Mucosa of descending colon (tissue), 3 donors: ENCODE results near the gene FAM228B. TPM values are rescaled to one million over a fixed set of nuclear protein-coding genes. Genes with fewer than 3 reads are reported as not detected.
"Not testable (repeated sequence)": the region's sequence is repeated elsewhere in the genome, so short reads cannot be mapped to it uniquely, and the experiment has no call there.

Source experiments
- ATAC-seq: fragments of 200-7000 bp; cut with Tn5 transposase; one replicate; pipeline ENCODE4 v1.9.1; 2020; ENCODE audit warnings: mild to moderate bottlenecking, moderate library complexity
- DNase-seq, 3 donors: peaks; one replicate each; pipeline ENCODE4 v3.0.0-alpha.2; 2020
- H3K36me3 ChIP-seq: fragments of 200-600 bp; one replicate; pipeline ENCODE4 v1.8.0; 2021; ENCODE audit warnings: low read depth, mild to moderate bottlenecking
- H3K4me1 ChIP-seq: fragments of 200-600 bp; one replicate; pipeline ENCODE4 v1.8.0; 2021; ENCODE audit warnings: low read depth, mild to moderate bottlenecking
- H3K4me3 ChIP-seq: fragments of 200-600 bp; one replicate; pipeline ENCODE4 v1.8.0; 2021; ENCODE audit warnings: mild to moderate bottlenecking
- H3K9me3 ChIP-seq: fragments of 200-600 bp; one replicate; pipeline ENCODE4 v1.8.0; 2021; ENCODE audit warnings: mild to moderate bottlenecking
- intact Hi-C, 2 donors: fragments of 100-400 bp; cut with DNase I in 1 of 2; cut with micrococcal nuclease in 1 of 2; formaldehyde crosslinking; loops; one replicate each; pipeline versions ENCODE4 v1.11.0 to v1.11.1; 2022; cut with DNase I, micrococcal nuclease
- total RNA-seq, 3 donors: library from RNA; stranded (reverse); fragmentation: NEBNext Ultra II Directional in 2 of 3; extraction: Animal tissue kit (Norgen Biotek cat#: 25700) in 2 of 3; gene quantifications; one replicate each; pipeline versions ENCODE4 v1.2.1 to v1.2.4, GENCODE V29; 2021 to 2023
- TF ChIP-seq, protein P1 (sequence below): fragments of 200-600 bp; IDR thresholded peaks from one replicate; pipeline ENCODE4 v1.8.0; 2022; ENCODE audit warnings: antibody characterized with exemption, mild to moderate bottlenecking
- donor health status: DM: no; HTN: no; CAD: no; lungs with moderate emphysema.
- donor health status: DM: no; HTN: no; CAD: no.
- donor health status: DM: no; HTN: yes; CAD: no.

Gene FAM228B
- total RNA-seq, 3 donors from 2014 or later, result 4.8 to 36.6 (median 7.8) TPM

- Histone ChIP-seq H3K4me3 (no peak overlapping the region), H3K36me3 (no peaks in the 10 kb centered on the region), H3K9me3 (peaks cover 3% of the 10 kb centered on the region), H3K4me1 (no peaks in the 10 kb centered on the region)
- TF ChIP-seq, protein P1, sequence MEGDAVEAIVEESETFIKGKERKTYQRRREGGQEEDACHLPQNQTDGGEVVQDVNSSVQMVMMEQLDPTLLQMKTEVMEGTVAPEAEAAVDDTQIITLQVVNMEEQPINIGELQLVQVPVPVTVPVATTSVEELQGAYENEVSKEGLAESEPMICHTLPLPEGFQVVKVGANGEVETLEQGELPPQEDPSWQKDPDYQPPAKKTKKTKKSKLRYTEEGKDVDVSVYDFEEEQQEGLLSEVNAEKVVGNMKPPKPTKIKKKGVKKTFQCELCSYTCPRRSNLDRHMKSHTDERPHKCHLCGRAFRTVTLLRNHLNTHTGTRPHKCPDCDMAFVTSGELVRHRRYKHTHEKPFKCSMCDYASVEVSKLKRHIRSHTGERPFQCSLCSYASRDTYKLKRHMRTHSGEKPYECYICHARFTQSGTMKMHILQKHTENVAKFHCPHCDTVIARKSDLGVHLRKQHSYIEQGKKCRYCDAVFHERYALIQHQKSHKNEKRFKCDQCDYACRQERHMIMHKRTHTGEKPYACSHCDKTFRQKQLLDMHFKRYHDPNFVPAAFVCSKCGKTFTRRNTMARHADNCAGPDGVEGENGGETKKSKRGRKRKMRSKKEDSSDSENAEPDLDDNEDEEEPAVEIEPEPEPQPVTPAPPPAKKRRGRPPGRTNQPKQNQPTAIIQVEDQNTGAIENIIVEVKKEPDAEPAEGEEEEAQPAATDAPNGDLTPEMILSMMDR, result no peak
- no peak for ATAC-seq
- no peak for DNase-seq
- intact Hi-C loops, result no loop called here
Observed at GRCh38 chr2:24104906-24105305, 18.4 kb upstream of the FAM228B start.

DNA sequence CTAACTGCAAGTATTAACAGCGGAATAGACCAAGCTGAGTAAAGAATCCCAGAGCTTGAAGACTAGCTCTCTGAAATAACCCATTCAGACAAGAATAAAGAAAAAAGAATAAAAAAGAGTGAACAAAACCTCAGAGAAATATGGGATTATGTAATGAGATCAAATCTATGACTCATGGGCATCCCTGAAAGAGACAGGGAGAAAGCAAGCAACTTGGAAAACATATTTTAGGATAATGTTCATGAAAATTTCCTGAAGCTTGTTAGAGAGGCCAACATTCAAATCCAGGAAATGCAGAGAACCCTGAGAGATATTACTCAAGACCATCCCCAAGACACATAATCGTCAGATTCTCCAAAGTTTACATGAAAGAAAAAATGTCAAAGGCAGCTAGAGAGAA is 17.5 kb upstream of the FAM228B start:
- DNase-seq (no peak), ATAC-seq (no peak)
- no peak overlapping the region for H3K4me3 ChIP-seq
- intact Hi-C loops, result no loop called here
- H3K4me1 ChIP-seq, result no peaks in the 10 kb centered on the region
- TF ChIP-seq, protein P1, result no peak
- H3K9me3 ChIP-seq, result peaks cover 3% of the 10 kb centered on the region
- no peaks in the 10 kb centered on the region for H3K36me3 ChIP-seq

GRCh38 chr2:24106786-24107185 is 16.5 kb upstream of the FAM228B start:
- intact Hi-C loops, result no loop called here
- Histone ChIP-seq H3K36me3 (no peaks in the 10 kb centered on the region), H3K4me1 (no peaks in the 10 kb centered on the region), H3K4me3 (no peak overlapping the region), H3K9me3 (peaks cover 3% of the 10 kb centered on the region)
- DNase-seq (no peak), ATAC-seq (no peak)
- TF ChIP-seq, protein P1, result no peak

DNA sequence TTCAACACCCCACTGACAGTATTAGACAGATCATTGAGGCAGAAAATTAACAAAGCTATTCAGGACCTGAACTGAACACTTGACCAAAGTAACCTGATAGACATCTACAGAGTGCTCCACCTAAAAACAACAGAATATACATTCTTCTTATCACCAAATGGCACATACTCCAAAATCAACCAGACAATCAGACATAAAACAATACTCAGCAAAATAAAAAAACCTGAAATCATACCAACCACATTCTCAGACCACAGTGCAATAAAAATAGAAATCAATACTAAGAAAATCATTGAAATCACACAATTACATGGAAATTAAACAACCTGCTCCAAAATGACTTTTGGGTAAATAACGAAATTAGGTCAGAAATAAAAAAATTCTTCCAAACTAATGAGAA is 15.9 kb upstream of the FAM228B start:
- TF ChIP-seq, protein P1, result no peak
- no peak for DNase-seq
- H3K9me3 ChIP-seq, result peaks cover 3% of the 10 kb centered on the region
- no peaks in the 10 kb centered on the region for H3K36me3 ChIP-seq
- intact Hi-C loops, result no loop called here
- no peaks in the 10 kb centered on the region for H3K4me1 ChIP-seq
- no peak for ATAC-seq
- H3K4me3 ChIP-seq, result no peak overlapping the region

GRCh38 chr2:24109431-24109830 is 13.8 kb upstream of the FAM228B start:
- H3K9me3 ChIP-seq, intact Hi-C loops, H3K4me1 ChIP-seq, ATAC-seq, DNase-seq, H3K36me3 ChIP-seq, H3K4me3 ChIP-seq: not testable (repeated sequence)

GRCh38 chr2:24110660-24111303 is 12.5 kb upstream of the FAM228B start:
- Histone ChIP-seq H3K36me3 (no peaks in the 10 kb centered on the region), H3K4me3 (no peak overlapping the region), H3K4me1 (no peaks in the 10 kb centered on the region), H3K9me3 (peaks cover 3% of the 10 kb centered on the region)
- TF ChIP-seq, protein P1, result no peak
- DNase-seq (no peak), ATAC-seq (no peak)
- intact Hi-C loops, result no loop called here
